ENCODE measurements around the gene MRPS31.

MRPS31 gene

DNA sequence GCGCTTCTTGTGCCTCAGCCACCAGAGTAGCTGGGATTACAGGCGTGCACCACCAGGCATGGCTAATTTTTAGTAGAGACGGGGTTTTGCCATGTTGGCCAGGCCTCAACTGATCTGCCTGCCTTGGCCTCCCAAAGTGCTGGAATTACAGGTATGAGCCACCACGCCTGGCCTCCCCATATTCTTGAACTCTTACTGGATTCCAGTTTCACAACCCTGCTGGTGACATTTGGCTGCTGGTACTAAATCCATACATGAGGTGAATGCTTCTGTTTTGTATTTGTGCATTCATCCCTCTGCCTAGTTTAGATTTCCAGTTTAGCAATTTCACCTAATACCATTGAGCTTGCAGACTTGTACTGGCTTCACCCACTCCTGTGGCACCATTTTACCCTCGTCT lies 32.3 kb upstream of the MRPS31 start:
- H3K36me3 ChIP-seq (ENCODE audit: control insufficient read depth, insufficient read depth, low read length): peaks cover 39% of the 10 kb centered on the region
- no peaks in the 10 kb centered on the region for H3K4me1 ChIP-seq (ENCODE audit: control insufficient read depth, insufficient read depth, low read length, poor library complexity, severe bottlenecking)
- DNase-seq: no peak
- H3K4me3 ChIP-seq (ENCODE audit: insufficient read depth, low read depth, low read length, poor library complexity, severe bottlenecking): no peak overlapping the region
- no peaks in the 10 kb centered on the region for H3K9me3 ChIP-seq (ENCODE audit: control insufficient read depth, low read length)
- no peaks in the 10 kb centered on the region for H3K27me3 ChIP-seq (replicated peaks; ENCODE audit: control insufficient read depth, insufficient read depth, low read length, poor library complexity, severe bottlenecking)
- H3K27ac ChIP-seq (ENCODE audit: insufficient read depth, low read length, poor library complexity, severe bottlenecking): no peak overlapping the region

DNA sequence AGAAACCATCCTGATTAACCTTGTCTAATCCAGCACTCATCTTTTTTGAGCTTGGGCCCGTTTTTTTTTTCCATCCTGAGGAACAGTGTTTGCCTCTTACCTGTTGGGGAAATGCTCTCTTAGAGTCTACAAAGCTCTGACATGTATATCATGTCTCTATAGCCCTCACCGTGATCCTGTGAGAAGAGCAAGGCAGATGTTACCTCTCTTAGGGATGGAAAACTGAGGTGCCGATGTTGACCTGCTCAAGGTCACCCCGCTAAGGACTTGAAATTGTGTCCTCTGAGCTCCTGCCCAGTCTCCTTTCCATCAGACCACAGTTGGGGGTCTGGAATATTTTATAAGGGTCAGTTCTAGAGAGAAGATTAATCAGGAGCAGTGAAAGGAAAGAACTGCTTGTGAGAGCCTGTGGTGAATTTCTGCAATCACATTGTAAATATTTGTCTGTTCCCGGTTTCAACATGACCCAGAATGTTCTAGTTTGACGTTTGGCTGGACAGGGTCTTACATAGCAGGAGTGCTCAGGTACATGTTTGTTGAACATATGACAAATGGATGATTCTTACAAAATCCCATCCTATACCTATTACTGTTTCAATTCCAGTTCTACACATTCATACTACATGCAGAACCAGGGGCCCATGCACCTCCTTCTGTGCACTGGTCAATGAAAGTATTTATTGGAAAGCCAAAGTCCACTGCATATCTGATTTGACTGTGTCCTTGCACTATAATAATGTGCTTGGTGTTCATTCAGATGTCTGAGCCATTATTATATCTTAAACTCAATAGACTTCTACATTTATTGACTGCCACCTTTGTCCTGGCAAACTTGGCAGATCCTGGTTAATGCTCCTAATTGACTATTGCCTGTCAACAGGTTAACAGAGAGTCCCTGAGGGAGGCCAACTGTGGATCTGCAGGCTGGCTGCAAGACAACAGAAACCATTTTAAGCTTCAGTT lies 30.5 kb upstream of the MRPS31 start:
- H3K4me3 ChIP-seq (ENCODE audit: insufficient read depth, low read depth, low read length, poor library complexity, severe bottlenecking): no peak overlapping the region
- peaks cover 33% of the 10 kb centered on the region for H3K36me3 ChIP-seq (ENCODE audit: control insufficient read depth, insufficient read depth, low read length)
- H3K27me3 ChIP-seq (replicated peaks; ENCODE audit: control insufficient read depth, insufficient read depth, low read length, poor library complexity, severe bottlenecking): no peaks in the 10 kb centered on the region
- no peak overlapping the region for H3K27ac ChIP-seq (ENCODE audit: insufficient read depth, low read length, poor library complexity, severe bottlenecking)
- no peaks in the 10 kb centered on the region for H3K4me1 ChIP-seq (ENCODE audit: control insufficient read depth, insufficient read depth, low read length, poor library complexity, severe bottlenecking)
- H3K9me3 ChIP-seq (ENCODE audit: control insufficient read depth, low read length): no peaks in the 10 kb centered on the region
- no peak for DNase-seq

DNA sequence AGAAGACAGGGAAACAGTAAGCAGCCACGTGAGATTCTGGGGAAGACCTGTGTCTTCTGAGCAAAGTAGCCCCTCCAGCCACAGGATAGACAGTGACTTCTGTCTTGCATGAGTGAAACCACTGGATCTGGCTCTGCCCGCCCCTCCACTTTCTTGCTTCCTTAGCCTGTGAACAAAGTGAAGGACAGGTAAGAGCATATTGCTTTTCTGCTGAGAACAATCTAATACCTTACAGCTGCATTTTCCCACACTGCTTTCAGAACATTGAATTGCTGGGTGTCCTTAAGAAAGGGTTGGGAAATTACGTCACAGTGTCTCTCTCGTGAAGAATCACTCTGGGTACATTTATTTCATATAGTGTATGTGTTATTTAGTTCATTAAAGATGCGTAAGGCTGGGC lies 29.6 kb upstream of the MRPS31 start:
- Histone ChIP-seq H3K36me3 (ENCODE audit: control insufficient read depth, insufficient read depth, low read length) (peaks cover 24% of the 10 kb centered on the region), H3K27me3 (replicated peaks; ENCODE audit: control insufficient read depth, insufficient read depth, low read length, poor library complexity, severe bottlenecking) (no peaks in the 10 kb centered on the region), H3K4me3 (ENCODE audit: insufficient read depth, low read depth, low read length, poor library complexity, severe bottlenecking) (no peak overlapping the region), H3K9me3 (ENCODE audit: control insufficient read depth, low read length) (no peaks in the 10 kb centered on the region), H3K4me1 (ENCODE audit: control insufficient read depth, insufficient read depth, low read length, poor library complexity, severe bottlenecking) (no peaks in the 10 kb centered on the region), H3K27ac (ENCODE audit: insufficient read depth, low read length, poor library complexity, severe bottlenecking) (no peak overlapping the region)
- DNase-seq: no peak

DNA sequence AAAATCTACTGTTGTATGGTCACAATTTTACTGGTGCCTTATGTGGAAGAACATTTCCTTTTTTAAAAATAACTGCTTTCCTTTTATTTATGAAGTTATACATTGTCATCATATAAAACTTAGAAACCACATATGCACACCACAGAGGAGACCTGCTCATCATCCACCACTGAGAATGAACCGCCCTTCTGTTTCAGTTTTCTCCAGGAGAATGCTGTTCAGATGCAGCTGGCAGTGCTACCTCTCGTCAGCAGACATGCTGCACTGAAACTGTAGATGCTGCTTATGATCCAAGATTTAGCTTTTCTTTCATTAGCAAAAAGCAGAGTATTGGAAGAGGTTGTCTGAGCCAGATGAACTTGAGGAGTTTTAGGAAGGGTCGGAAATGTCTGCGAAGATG lies 28.5 kb upstream of the MRPS31 start:
- H3K4me3 ChIP-seq (ENCODE audit: insufficient read depth, low read depth, low read length, poor library complexity, severe bottlenecking): no peak overlapping the region
- no peak overlapping the region for H3K27ac ChIP-seq (ENCODE audit: insufficient read depth, low read length, poor library complexity, severe bottlenecking)
- no peaks in the 10 kb centered on the region for H3K4me1 ChIP-seq (ENCODE audit: control insufficient read depth, insufficient read depth, low read length, poor library complexity, severe bottlenecking)
- no peaks in the 10 kb centered on the region for H3K9me3 ChIP-seq (ENCODE audit: control insufficient read depth, low read length)
- no peaks in the 10 kb centered on the region for H3K27me3 ChIP-seq (replicated peaks; ENCODE audit: control insufficient read depth, insufficient read depth, low read length, poor library complexity, severe bottlenecking)
- H3K36me3 ChIP-seq (ENCODE audit: control insufficient read depth, insufficient read depth, low read length): peaks cover 23% of the 10 kb centered on the region
- DNase-seq: no peak

DNA sequence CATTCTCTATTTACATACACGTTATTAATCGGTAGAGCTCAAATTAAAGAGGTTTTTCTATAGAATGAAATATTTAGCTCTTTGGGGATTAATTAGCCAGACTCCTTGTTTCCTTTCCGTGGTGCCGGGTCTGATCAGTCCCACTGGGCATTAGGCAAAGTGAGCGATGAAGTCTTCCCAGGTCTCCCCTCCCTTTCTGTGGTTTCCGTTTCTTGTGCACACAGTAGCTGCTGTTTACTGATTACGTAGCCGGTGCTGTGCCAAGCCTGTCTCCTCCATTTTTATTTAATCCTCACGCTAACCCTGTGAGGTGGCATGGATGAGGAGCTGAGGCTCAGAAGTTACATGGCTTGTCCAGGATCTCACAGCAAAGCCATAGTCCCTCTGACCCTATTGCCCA lies 27.4 kb upstream of the MRPS31 start:
- H3K36me3 ChIP-seq (ENCODE audit: control insufficient read depth, insufficient read depth, low read length): peaks cover 23% of the 10 kb centered on the region
- no peak for DNase-seq
- H3K27me3 ChIP-seq (replicated peaks; ENCODE audit: control insufficient read depth, insufficient read depth, low read length, poor library complexity, severe bottlenecking): no peaks in the 10 kb centered on the region
- no peak overlapping the region for H3K27ac ChIP-seq (ENCODE audit: insufficient read depth, low read length, poor library complexity, severe bottlenecking)
- H3K4me3 ChIP-seq (ENCODE audit: insufficient read depth, low read depth, low read length, poor library complexity, severe bottlenecking): no peak overlapping the region
- H3K4me1 ChIP-seq (ENCODE audit: control insufficient read depth, insufficient read depth, low read length, poor library complexity, severe bottlenecking): no peaks in the 10 kb centered on the region
- no peaks in the 10 kb centered on the region for H3K9me3 ChIP-seq (ENCODE audit: control insufficient read depth, low read length)

DNA sequence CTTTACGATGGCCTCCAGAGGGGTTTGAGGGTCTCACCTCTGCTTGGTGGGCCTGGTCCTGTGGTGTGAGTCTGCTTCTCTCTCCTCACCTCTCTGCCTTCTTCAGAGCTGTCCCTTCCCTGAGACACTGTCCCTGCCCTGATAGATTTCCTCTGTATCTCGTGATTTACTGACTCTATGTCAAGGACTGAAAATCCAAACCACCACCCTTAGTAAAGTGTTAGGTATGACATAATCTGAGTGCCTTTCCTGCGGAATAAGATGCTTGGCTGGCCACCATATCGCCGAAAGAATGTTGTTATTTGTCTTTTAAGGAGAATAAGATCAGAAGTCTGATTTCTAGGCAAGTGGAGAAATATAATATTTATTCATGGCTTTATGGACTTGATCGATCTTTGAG lies 25.7 kb upstream of the MRPS31 start:
- H3K27me3 ChIP-seq (replicated peaks; ENCODE audit: control insufficient read depth, insufficient read depth, low read length, poor library complexity, severe bottlenecking): no peaks in the 10 kb centered on the region
- H3K4me3 ChIP-seq (ENCODE audit: insufficient read depth, low read depth, low read length, poor library complexity, severe bottlenecking): no peak overlapping the region
- no peaks in the 10 kb centered on the region for H3K4me1 ChIP-seq (ENCODE audit: control insufficient read depth, insufficient read depth, low read length, poor library complexity, severe bottlenecking)
- peaks cover 23% of the 10 kb centered on the region for H3K36me3 ChIP-seq (ENCODE audit: control insufficient read depth, insufficient read depth, low read length)
- H3K27ac ChIP-seq (ENCODE audit: insufficient read depth, low read length, poor library complexity, severe bottlenecking): no peak overlapping the region
- DNase-seq: no peak
- H3K9me3 ChIP-seq (ENCODE audit: control insufficient read depth, low read length): no peaks in the 10 kb centered on the region

DNA sequence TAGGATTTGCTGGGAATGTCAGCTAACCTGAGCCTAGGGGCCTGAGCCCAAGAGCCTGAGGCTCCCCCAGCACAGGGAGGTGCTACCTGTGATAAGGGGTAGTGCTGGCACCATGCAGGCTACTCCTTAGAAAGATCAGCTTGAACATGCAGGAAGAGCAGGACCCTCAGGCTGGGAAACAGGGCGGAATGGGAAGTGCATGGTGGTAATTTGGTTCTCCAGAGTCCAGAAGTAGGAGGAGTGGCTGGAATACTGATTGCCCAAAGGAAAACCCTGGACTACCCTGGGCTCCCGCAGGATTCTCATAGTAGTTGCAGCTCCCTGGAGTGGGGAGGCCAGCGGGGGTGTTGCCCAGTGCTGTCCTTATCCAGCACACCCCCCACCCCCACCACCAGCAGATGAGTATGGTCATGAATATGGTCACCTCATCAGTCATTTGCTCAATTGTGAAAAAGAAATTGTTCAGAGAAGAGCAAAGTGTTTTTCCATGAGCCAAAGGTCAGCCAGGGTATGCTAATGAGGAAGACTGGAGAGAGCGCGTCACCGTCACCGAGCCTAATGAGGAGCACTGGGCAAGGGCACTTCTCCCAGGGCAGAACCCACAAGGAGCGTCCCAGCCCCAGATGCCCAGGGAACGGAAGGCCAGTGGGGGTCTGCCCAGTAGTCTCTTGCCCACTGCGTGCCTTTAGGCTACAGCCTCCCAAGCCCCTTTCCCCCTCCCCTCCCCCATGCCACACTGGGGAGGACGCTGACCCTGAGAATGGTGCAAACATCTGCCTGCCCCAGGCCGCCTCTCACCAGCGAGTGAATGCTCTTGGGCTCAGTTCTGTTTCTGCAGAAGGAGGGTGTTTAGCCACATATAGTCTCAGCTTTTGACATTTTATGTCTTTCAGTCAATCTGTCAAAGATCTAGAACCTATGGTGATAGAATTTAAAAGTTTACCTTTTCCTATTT lies 23.7 kb upstream of the MRPS31 start:
- no peak for DNase-seq
- no peaks in the 10 kb centered on the region for H3K9me3 ChIP-seq (ENCODE audit: control insufficient read depth, low read length)
- H3K27me3 ChIP-seq (replicated peaks; ENCODE audit: control insufficient read depth, insufficient read depth, low read length, poor library complexity, severe bottlenecking): no peaks in the 10 kb centered on the region
- H3K27ac ChIP-seq (ENCODE audit: insufficient read depth, low read length, poor library complexity, severe bottlenecking): no peak overlapping the region
- H3K4me1 ChIP-seq (ENCODE audit: control insufficient read depth, insufficient read depth, low read length, poor library complexity, severe bottlenecking): peaks cover 2% of the 10 kb centered on the region
- no peak overlapping the region for H3K4me3 ChIP-seq (ENCODE audit: insufficient read depth, low read depth, low read length, poor library complexity, severe bottlenecking)
- H3K36me3 ChIP-seq (ENCODE audit: control insufficient read depth, insufficient read depth, low read length): peaks cover 19% of the 10 kb centered on the region

DNA sequence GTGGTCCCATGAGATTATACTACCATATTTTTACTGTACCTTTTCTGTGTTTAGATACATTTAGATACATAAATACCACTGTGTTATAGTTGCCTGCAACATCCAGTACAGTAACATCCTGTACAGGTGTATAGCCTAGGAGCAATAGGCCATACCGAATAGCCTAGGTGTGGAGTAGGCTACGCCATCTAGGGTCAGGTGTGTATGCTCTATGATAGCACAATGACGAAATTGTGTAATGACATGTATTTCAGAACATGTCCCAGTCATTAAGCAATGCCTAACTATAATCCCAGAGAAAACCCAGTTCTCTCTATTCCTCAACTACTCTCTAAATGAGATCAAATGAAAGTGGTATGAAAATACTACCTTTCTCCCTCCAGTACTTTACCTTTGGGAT lies 22.3 kb upstream of the MRPS31 start:
- H3K9me3 ChIP-seq (ENCODE audit: control insufficient read depth, low read length): no peaks in the 10 kb centered on the region
- H3K4me3 ChIP-seq (ENCODE audit: insufficient read depth, low read depth, low read length, poor library complexity, severe bottlenecking): no peak overlapping the region
- DNase-seq: no peak
- H3K27ac ChIP-seq (ENCODE audit: insufficient read depth, low read length, poor library complexity, severe bottlenecking): no peak overlapping the region
- H3K27me3 ChIP-seq (replicated peaks; ENCODE audit: control insufficient read depth, insufficient read depth, low read length, poor library complexity, severe bottlenecking): no peaks in the 10 kb centered on the region
- H3K36me3 ChIP-seq (ENCODE audit: control insufficient read depth, insufficient read depth, low read length): peaks cover 12% of the 10 kb centered on the region
- H3K4me1 ChIP-seq (ENCODE audit: control insufficient read depth, insufficient read depth, low read length, poor library complexity, severe bottlenecking): peaks cover 8% of the 10 kb centered on the region

DNA sequence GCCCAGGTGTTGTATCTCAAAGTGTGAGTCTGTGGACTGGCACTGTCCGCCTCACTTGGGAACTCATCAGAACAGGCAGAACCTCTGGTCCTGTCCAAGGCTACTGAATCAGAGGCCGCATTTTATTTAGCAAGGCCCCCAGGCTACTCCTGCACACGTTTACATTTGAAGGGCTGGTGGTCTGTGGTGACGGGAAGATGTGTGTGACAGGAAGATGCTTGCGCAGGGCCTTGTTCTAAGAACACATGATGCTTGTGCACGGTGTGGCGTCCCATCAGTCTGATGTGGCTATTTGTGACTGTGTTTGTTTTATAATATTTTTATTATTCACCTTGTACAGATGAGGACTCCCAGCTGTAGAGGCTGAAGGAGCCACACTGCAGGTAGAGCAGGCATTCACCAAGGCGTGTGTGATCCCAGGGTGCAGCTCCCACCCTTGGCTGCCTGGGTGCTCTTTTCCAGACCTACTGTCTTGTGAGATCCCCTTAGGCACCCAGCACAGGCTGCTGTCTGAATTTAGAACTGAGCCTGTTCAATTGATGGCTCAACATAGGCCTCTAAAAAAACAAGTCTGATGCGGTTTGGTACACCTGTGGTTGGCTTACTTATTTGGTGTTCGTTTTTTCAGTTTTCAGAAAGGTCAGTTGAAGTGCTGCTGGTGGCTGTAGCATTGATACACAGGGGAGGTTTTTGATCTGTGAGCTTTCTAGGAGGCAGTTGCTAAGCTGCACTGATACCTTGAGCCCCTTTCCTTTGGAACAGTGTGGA lies 21.5 kb upstream of the MRPS31 start:
- no peak for DNase-seq
- no peak overlapping the region for H3K27ac ChIP-seq (ENCODE audit: insufficient read depth, low read length, poor library complexity, severe bottlenecking)
- H3K4me3 ChIP-seq (ENCODE audit: insufficient read depth, low read depth, low read length, poor library complexity, severe bottlenecking): no peak overlapping the region
- peaks cover 8% of the 10 kb centered on the region for H3K4me1 ChIP-seq (ENCODE audit: control insufficient read depth, insufficient read depth, low read length, poor library complexity, severe bottlenecking)
- no peaks in the 10 kb centered on the region for H3K9me3 ChIP-seq (ENCODE audit: control insufficient read depth, low read length)
- H3K27me3 ChIP-seq (replicated peaks; ENCODE audit: control insufficient read depth, insufficient read depth, low read length, poor library complexity, severe bottlenecking): no peaks in the 10 kb centered on the region
- H3K36me3 ChIP-seq (ENCODE audit: control insufficient read depth, insufficient read depth, low read length): peaks cover 12% of the 10 kb centered on the region

All from effector memory CD4-positive, alpha-beta T cell (primary cell).